ENCODE data around the gene MAP3K4.

- TF ChIP-seq CTCF (conservative IDR thresholded peaks at IDR 0.05; ENCODE audit: low read depth, low read length) (no peak), EZH2 (IDR thresholded peaks at IDR 0.05; ENCODE audit: borderline replicate concordance, low read depth, low read length, poor library complexity, severe bottlenecking) (no peak)
These were observed 74.9 kb downstream of the MAP3K4 start for GRCh38 chr6:161066511-161066910.

All from A673 (cell line).